ENCODE results near the gene SPAG16.
A peak's percentile ranks its signal among the peaks of the same experiment; 100 is the strongest.

The SPAG16 gene

GRCh38 chr2:214156971-214157370 lies 872.7 kb downstream of the SPAG16 start:
- DNase-seq (ENCODE audit: low read depth, low spot score), result no peak

- DNase-seq (ENCODE audit: low read depth, low spot score), result no peak
These were observed 874.6 kb downstream of the SPAG16 start for GRCh38 chr2:214158851-214159250.

GRCh38 chr2:214169281-214169680 lies 885.0 kb downstream of the SPAG16 start:
- no peak for DNase-seq (ENCODE audit: low read depth, low spot score)

DNA sequence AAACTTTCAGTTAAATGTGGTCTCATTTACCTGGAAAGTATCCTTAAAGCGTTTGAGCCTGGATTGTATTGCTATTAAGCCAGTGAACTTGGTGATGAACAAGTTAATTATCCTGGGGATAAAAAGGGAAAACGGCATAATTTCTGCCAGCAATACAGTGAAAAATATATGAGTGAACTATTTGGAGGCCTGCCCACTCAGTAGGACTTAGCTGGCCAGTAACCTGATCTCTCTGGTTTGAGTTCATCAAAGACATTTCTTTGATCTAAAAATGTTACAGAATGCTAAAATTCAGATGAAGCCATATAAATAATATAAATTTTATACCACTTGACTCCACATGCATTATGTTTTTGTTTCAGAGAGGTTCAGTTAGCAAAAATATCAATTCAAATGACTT lies 885.5 kb downstream of the SPAG16 start:
- peak; percentile 57 for DNase-seq (ENCODE audit: low read depth, low spot score)

GRCh38 chr2:214174563-214174962 lies 890.3 kb downstream of the SPAG16 start:
- no peak for DNase-seq (ENCODE audit: low read depth, low spot score)

DNA sequence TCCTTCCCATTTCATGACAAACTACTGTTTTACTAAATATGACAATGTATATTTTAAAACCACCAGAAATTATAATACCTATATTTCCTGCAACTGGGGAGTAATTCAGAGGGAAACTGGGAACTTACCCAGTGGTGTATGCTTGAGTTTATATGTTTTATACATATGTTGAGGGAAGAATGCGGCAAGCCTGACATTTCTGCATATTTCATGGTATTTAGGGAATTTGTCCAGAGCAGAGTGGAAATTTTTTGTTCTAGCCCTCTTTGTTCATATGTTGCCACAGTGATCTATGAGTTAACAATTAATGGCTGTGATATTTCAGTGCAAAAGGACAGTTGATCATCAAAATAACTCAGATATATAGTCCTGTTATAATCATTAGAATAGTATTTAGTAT lies 895.8 kb downstream of the SPAG16 start:
- DNase-seq (ENCODE audit: low read depth, low spot score), result no peak

DNA sequence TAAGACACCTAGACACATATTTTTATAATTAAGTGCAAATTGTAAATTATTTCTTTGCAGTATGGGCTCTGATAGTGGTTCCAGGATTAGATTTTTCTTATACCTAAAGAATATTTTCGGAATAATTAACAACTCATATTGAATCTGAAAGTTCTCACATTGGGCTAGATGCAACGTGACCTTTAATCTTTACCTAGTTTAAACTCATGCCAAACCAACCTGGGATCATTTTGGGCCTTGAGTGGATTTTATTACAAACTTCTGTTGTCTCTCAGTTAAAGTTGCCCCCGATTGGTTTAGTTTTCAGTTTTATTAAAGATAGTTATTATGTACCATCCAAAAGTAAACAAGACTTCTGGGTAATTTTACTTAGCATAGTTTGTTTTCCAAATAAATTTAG lies 896.4 kb downstream of the SPAG16 start:
- no peak for DNase-seq (ENCODE audit: low read depth, low spot score)

DNA sequence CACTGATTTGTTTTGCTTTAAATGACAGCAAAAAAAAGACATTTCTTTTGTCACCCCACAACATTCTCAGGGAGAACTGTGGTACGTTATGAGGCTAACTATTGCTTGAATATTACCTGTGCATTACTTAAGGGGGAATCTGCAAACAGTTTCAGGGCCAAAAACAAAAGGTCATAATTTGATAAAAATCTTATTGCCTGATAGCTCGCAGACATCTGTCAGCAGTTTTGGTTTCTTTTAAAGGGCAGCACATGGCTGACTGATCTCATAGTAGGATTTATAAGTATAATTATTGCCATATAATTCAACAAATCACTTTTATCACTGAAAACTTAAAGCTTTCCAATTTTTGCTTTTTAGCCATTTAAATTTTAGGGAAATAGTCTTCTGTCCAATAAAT lies 900.2 kb downstream of the SPAG16 start:
- DNase-seq (ENCODE audit: low read depth, low spot score), result no peak

GRCh38 chr2:214185546-214185945 lies 901.3 kb downstream of the SPAG16 start:
- no peak for DNase-seq (ENCODE audit: low read depth, low spot score)

- DNase-seq (ENCODE audit: low read depth, low spot score), result no peak
These were observed 908.4 kb downstream of the SPAG16 start for GRCh38 chr2:214192711-214193110.

- DNase-seq (ENCODE audit: low read depth, low spot score), result peak; percentile 77
These were observed 909.7 kb downstream of the SPAG16 start for GRCh38 chr2:214193943-214194342.

GRCh38 chr2:214196260-214196659 lies 912.0 kb downstream of the SPAG16 start:
- no peak for DNase-seq (ENCODE audit: low read depth, low spot score)

- DNase-seq (ENCODE audit: low read depth, low spot score), result peak; percentile 45
These were observed 917.6 kb downstream of the SPAG16 start for GRCh38 chr2:214201892-214202291.

GRCh38 chr2:214203214-214203613 lies 919.0 kb downstream of the SPAG16 start:
- peak; percentile 58 for DNase-seq (ENCODE audit: low read depth, low spot score)

DNA sequence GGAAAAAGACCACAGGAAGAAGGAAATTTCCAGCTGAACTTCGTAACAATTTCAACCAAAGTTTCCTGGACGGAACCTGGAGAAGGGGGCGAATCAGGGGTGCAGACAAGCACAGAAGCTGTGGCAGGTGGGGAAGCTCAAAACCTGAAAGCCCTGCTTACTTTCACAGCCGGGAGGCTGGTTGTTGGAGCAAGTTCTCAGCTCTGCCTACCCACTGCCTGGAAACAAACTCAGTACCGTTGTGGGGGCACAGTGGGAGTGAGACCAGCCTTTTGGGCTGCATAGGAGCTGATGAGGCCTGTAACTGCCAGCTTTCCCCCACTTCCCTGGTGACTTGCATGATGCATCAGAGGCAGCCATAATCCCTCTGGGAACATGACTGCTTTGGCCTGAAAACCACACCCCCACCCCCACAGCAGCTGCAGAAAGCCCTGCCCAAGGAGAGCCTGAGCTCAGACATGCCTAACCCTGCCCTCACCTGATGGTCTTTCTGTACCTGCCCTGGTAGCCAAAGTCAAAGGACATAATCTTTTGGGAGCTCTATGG lies 919.6 kb downstream of the SPAG16 start:
- peak; percentile 11 for DNase-seq (ENCODE audit: low read depth, low spot score)

DNA sequence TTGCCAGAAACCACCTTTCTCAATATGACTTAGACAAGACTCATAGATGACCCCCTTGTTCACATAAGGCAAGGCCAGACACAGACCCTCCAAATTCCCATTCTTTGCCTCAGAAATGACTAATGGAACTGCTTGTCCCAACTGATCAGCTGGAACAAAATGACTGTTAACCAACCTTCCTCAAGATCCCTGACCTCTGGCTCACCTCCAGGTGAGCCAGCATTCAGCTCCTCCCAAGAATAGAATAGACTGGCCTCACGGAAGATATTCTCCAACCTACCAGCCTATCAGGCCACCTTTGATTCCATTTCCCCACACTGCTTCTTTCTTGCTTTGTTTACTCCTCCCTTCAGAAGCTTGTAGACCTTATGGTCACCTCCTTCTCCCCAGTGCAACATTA lies 930.8 kb downstream of the SPAG16 start:
- DNase-seq (ENCODE audit: low read depth, low spot score), result no peak

DNA sequence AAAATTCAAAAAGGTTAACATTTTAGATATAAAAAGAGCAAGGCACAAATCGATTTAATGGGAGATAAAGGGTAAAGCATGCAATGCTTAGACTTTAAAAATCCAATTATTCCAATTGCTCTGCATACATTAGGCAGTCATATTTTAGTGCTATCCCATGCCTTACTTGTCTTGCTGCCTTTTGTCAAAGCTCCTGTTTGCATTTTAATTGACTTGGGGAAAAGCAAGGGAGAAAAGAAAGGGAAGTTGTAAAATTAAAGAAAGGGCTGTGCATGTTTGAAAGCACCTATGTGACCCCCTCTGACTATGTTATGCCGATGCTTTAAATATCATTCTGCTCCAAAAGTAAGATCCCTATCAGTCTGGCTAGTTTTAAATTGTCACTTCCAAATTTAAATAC lies 932.9 kb downstream of the SPAG16 start:
- no peak for DNase-seq (ENCODE audit: low read depth, low spot score)

GRCh38 chr2:214217599-214217998 lies 933.3 kb downstream of the SPAG16 start:
- peak; percentile 1 for DNase-seq (ENCODE audit: low read depth, low spot score)

GRCh38 chr2:214220251-214220650 lies 936.0 kb downstream of the SPAG16 start:
- no peak for DNase-seq (ENCODE audit: low read depth, low spot score)

DNA sequence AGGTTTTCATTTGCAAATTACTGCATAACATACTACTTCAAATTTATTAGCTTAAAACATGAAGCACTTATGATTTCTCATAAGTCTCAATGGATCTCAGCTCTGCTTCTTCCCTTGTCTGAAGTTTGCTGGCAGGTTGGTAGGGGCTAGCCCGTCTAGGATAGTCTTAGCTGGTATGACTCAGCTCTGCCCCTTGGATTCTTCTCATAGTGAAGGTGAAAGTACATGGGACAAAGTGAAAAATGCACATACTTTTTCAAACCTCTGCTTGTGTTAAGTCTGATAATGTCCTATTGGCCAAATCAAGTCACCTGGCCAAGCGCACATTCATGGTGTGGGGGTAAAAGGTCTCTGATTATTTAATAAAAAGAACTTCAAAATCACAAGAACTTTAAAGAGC lies 941.8 kb downstream of the SPAG16 start:
- DNase-seq (ENCODE audit: low read depth, low spot score), result peak; percentile 51

DNA sequence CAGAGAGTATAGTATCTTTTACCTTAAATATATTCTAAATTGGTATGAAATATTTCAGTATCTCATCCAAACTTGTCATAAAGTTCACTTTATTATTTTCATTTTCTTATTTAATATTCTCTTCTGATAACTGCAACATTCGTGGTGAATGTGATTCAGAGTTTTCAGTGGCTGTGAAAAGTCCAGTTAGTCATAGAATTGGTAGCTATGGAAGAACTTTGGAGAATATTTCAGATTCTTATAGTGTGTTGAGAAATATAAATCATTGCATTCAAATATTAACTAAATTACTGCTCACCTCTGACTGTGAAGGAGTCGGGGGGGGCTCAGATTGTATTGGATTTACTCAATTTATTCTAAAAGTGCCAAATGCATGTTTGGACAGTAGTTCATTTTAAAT lies 948.0 kb downstream of the SPAG16 start:
- DNase-seq (ENCODE audit: low read depth, low spot score), result peak; percentile 3

GRCh38 chr2:214233164-214233563 lies 948.9 kb downstream of the SPAG16 start:
- DNase-seq (ENCODE audit: low read depth, low spot score), result no peak

GRCh38 chr2:214242797-214243196 lies 958.5 kb downstream of the SPAG16 start:
- DNase-seq (ENCODE audit: low read depth, low spot score), result no peak

DNA sequence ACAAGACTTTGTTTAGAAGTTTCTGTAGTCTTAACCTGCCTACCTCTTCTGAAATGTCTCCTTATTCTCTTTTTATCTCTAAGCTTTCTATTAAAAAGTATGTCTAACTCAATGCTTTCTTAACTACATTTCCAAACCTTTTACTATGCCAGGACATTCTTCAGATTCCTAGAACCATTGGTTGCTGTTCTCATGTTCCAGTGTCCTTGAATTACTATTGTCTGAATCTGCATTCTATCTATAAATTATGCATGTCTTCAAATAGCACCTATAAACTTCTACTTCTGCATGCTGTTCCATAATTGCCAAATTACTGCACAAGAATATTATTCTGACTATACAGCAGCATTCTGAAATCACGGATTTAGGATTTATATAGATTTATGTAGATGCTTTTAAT lies 960.6 kb downstream of the SPAG16 start:
- peak; percentile 71 for DNase-seq (ENCODE audit: low read depth, low spot score)
